A673 (cell line): ENCODE data around the gene NECTIN3.

Experiments
- CTCF ChIP-seq: fragments of 300-800, 200-600 bp; sonication (generic); conservative IDR thresholded peaks from 2 replicates; pipeline ENCODE4 v1.5.1; 2017; ENCODE audit warnings: low read depth, mild to moderate bottlenecking, antibody characterized with exemption, low read length, moderate library complexity, mixed read lengths
- EZH2 ChIP-seq: fragments of 200-600 bp; sonication (generic); IDR thresholded peaks from 2 replicates; pipeline ENCODE4 v1.6.1; 2017; ENCODE audit warnings: borderline replicate concordance, low read depth, mild to moderate bottlenecking, mixed read lengths, antibody characterized with exemption, low read length; ENCODE audit not compliant: poor library complexity, severe bottlenecking

GRCh38 chr3:111087924-111088469 is 16.4 kb downstream of the NECTIN3 start:
- TF ChIP-seq CTCF (no peak), EZH2 (no peak)
